NCI-H774 (cell line): Measurements from ENCODE around the gene PHYKPL.
"Not testable (repeated sequence)": the region's sequence is repeated elsewhere in the genome, so short reads cannot be mapped to it uniquely, and the experiment has no call there.

Experiments
- DNase-seq: peaks from one replicate; lab custom pipeline; 2025; lab: John Stamatoyannopoulos, UW

Gene PHYKPL

DNA sequence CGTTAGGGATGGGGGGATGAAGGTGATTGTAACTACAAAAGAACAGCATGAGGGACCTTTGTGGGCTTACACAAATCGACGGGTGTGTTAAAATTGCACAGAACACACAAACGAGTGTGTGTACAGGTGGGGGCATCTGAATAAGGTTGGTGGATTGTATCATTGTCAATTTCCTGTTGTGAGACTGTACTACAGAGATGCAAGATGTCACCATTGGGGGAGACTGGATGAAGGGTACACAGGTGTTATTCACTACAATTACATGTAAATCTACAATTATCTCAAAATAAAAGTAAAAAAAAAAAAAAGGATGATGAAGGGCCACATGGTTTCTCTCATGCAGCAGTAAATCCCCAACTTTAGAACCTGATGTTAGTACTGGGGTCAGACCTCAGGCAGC, 31.4 kb upstream of the PHYKPL start:
- no peak for DNase-seq

- no peak for DNase-seq
These were observed 29.3 kb upstream of the PHYKPL start for GRCh38 chr5:178261666-178262600.

DNA sequence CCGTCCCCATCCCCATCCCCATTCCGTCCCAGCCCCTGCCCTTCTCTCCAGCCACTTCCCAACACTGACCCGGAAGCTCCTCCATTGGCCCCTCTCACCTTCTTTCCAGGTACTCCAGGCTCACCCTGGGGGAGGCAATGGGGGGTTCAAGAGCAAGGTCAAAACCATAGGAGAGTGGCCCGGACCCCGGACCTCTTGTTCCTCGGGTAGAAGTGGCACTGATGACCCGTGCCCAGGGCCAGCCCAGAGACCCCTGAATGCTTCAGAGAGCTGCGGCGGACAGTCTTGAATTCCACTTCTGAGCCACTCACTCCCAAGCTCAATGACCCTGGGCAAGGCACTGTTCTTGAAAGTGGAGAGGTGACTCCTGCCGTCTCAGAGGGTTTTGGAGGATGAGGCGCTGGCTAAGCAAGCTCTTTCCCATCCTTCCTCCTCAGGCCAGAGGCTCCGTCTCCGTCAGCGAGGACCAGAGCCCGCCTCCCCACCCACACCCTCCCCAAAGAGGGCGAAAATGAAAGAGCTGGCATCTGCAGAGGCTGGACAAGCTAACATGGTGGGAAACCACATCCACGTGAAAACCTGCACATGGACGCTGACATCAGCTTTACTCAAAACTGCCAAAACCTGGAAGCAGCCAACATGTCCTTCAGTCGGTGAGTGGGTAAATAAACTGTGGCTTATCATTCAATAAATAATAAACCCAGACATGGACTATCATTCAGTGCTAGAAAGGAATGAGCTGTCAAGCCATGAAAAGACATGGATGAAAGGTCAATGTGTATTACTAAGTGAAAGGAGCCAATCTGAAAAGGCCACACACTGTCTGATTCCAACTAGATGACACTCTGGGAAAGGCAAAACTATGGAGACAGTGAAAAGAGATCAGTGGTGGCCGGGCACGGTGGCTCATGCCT, 27.3 kb upstream of the PHYKPL start:
- DNase-seq, result no peak

DNA sequence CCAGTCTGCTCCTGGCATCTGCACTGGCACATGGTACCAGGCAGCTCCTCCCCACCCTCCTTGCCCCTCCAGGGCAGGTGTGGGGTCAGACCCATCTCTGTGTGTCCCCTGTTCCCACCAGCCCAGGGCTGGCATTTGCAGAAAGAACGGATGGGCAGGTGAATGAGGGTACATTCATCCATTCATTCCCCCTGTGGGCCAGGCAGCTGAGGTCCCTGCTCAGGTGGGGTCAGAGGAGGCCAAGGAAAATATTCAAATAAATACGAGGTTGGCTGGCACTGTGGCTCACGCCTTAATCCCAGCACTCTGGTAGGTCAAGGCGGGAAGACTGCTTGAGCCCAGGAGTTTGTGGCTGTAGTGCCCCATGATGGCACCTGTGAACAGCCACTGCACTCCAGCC, 25.0 kb upstream of the PHYKPL start:
- no peak for DNase-seq

- DNase-seq, result no peak
These were observed 24.1 kb upstream of the PHYKPL start for GRCh38 chr5:178256746-178257145.

DNA sequence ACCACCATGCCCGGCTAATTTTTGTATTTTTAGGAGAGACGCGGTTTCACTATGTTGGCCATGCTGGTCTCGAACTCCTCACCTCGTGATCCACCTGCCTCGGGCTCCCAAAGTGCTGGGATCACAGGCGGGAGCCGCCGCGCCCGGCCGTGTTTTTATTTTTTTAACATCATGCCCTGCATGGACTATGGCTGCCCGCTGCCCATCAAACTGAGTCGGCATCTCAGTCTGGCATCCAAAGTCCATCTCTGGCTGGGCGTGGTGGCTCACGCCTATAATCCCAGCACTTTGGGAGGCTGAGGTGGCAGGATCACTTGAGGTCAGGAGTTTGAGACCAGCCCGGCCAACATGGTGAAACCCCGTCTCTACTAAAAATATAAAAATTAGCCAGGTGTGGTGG, 21.0 kb upstream of the PHYKPL start:
- not testable (repeated sequence) for DNase-seq

DNA sequence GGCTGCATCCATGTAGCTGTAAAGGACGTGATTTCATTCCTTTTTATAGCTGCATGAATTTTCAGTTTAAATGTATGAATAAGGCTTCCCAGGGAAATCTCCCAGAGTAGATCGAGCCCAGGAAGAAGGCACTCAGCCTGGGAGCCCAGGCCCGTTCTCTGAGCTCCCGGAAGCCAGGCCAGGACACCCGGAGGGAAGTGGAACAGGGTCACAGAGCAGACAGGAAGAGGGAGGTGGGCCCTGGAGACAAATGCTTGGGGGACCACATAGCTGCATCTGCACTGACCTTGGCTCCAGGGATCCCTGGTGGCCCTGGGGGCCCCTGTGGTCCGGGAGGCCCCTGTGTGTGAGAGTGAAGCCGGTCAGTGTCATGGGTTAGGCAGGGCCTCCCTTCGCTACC, 19.7 kb upstream of the PHYKPL start:
- no peak for DNase-seq

- DNase-seq, result no peak
These were observed 17.7 kb upstream of the PHYKPL start for GRCh38 chr5:178250263-178250662.

DNA sequence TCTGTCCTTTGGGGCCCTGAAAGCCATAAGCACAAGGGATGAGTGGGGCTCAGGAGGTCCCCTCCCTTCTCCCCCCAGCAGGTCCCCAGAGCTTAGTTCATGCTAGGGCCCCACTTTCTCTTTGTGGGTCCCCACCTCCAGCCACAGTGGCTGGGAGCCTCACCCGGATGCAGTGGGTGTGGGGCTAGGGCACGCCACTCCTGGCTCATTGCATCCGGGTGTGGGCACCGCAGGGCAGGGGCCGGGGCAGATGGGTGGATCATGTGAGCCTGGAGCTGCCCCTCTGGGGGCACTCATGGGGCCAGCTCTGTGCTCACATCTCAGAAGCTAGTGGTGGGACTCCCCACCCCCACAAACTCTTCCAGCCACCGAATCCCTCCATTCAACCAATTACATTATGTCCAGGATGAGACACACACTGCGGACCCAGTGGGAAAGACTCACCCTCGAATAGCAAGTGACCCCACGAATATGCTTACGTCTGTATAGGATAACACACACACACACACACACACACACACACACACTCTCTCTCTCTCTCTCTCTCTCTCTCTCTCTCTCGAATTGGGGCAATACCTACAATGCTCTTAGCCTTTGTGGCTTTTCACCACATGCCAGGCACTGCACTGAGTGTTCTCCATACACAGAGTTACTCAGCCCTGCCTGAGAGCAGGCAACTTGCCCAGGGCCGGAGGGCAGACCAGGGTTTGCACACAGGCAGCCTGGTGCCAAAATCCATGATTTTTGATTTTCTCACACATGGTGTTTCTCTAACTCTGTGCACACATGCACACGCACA, 16.8 kb upstream of the PHYKPL start:
- DNase-seq, result no peak

- DNase-seq, result no peak
These were observed 16.1 kb upstream of the PHYKPL start for GRCh38 chr5:178248750-178249149.

DNA sequence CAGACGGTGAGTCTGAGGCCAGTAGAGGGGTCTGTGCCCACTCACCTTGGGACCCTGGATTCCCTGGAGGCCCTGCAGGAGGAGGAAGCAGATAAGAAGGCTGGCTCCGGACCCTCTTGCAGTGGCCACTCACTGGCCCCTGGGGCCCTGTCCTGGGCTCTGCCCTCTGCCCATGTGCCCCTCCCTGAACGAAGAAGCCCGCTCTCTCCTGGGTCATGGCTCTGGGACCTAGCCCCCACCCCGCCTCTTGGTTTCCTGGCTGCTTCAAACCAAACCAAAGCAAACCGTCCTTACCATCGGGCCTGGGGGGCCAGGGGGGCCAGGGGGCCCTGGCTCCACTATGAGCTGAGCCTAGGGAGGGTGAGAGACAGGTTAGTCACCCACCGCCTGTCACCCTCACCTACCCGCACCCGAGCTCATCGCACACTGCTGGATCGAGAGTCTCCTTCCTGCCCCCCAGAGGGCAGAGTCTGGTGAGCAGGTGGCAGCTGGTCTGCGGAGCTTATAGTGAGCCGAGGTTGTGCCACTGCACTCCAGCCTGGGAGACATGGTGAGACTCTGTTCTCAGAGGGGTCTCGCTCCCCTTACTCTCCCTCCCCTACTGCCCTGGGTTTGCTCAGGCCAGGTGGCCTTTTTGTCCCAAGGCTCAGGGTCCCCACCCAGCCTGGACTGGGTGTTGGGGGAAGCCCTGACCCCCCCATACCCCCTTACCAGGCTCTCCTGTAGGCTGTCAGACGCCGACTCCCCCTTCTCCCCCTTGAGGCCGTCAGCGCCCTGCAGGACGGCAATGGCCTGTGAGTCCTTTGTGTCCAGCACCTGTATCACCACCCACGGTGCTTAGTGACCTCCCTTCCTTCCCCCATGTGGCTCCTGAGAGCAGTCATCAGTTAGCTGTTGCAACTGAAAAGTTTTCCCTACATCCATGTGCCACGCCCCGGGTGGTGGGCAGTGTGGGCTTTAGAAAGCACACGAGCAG, 15.2 kb upstream of the PHYKPL start:
- no peak for DNase-seq

- DNase-seq, result no peak
These were observed 14.2 kb upstream of the PHYKPL start for GRCh38 chr5:178246624-178247279.

DNA sequence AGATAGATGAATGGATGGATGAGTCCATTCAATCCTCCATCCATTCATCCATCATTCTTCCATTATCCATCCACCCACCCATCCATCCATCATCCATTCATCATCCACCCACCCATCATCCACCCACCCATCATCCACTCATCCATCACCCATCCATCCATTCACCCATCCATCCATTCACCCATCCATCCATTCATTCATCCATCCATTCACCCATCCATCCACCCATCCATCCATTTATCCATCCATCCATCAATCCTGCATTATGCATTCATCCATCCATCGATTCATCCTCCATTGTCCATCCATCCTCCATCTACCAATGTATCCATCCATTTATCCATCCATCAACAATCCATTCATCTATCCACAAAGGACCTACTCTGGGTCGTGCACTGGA, 12.8 kb upstream of the PHYKPL start:
- DNase-seq, result no peak

GRCh38 chr5:178244576-178244975, 12.0 kb upstream of the PHYKPL start:
- no peak for DNase-seq

DNA sequence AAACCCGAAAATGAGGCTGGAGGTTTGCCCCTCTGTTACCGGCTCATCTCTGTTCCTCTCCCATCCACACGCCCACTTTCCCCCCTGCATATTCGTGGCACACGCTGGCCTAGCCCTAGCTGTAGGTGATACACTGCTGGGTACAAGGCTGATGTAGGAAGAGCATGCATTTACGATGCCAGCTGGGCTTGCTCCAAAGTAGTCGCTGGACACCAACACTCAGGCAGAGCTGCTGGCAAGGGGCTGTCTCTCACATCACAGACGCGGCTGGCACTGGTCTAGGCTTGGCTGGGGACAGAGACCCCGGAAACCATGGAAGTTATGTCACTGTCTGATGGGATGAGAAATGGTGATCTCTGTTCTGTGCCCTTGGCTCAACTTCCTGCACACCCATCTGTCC, 9.8 kb upstream of the PHYKPL start:
- DNase-seq, result no peak

GRCh38 chr5:178241688-178242231, 9.2 kb upstream of the PHYKPL start:
- no peak for DNase-seq

- no peak for DNase-seq
These were observed 8.6 kb upstream of the PHYKPL start for GRCh38 chr5:178241231-178241663.

DNA sequence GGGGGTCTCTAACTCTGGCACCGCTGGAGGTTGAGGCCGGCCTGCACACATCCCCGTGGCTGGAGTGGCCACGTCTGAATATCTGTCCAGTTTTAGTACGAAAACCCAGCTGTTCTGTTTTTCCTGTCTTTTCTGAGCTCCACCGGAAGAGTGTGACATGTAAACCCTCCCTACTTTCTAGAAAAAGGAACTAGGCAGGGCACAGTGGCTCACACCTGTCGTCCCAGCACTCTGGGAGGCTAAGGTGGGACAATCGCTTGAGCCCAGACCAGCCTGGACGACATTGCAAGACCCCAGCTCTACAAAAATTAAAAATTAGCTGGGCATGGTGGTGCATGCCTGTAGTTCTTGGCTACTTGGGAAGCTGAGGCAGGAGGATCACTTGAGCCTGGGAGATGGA, 8.2 kb upstream of the PHYKPL start:
- no peak for DNase-seq

GRCh38 chr5:178240341-178240741, 7.7 kb upstream of the PHYKPL start:
- DNase-seq, result no peak
